PC-9 (cell line): ENCODE results near the gene PTGER2.

Experiments
- EZH2 ChIP-seq: fragments of 200-600 bp; sonication (generic); IDR thresholded peaks from 2 replicates; pipeline ENCODE4 v1.8.0; 2017; ENCODE audit warnings: antibody characterized with exemption, low read depth
- TF ChIP-seq, protein P1 (sequence below): fragments of 200-600 bp; sonication (generic); conservative IDR thresholded peaks from 2 replicates; pipeline ENCODE4 v1.6.1; 2017; ENCODE audit warnings: mixed run types, antibody characterized with exemption, mild to moderate bottlenecking, moderate library complexity

GRCh38 chr14:52352569-52352968 is 38.5 kb downstream of the PTGER2 start:
- TF ChIP-seq, protein P1, sequence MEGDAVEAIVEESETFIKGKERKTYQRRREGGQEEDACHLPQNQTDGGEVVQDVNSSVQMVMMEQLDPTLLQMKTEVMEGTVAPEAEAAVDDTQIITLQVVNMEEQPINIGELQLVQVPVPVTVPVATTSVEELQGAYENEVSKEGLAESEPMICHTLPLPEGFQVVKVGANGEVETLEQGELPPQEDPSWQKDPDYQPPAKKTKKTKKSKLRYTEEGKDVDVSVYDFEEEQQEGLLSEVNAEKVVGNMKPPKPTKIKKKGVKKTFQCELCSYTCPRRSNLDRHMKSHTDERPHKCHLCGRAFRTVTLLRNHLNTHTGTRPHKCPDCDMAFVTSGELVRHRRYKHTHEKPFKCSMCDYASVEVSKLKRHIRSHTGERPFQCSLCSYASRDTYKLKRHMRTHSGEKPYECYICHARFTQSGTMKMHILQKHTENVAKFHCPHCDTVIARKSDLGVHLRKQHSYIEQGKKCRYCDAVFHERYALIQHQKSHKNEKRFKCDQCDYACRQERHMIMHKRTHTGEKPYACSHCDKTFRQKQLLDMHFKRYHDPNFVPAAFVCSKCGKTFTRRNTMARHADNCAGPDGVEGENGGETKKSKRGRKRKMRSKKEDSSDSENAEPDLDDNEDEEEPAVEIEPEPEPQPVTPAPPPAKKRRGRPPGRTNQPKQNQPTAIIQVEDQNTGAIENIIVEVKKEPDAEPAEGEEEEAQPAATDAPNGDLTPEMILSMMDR: no peak
- TF ChIP-seq EZH2: no peak
